IPS DF 19.7 (cell line): Measurements from ENCODE around the gene DEPDC7.
"Not testable (repeated sequence)": the region's sequence is repeated elsewhere in the genome, so short reads cannot be mapped to it uniquely, and the experiment has no call there.

Experiments used
- DNase-seq: peaks from one replicate; pipeline ENCODE4 v3.0.0-alpha.2; 2013; ENCODE audit warnings: low read depth, low spot score

The DEPDC7 gene

GRCh38 chr11:33015621-33016551 is at the start of gene DEPDC7:
Gene DEPDC7, plus strand, starts transcription at chr11:33015878. Its CDS starts 78 bp downstream, at chr11:33015956.
- no peak for DNase-seq

GRCh38 chr11:32968541-32968940 is 47.1 kb upstream of the DEPDC7 start:
- no peak for DNase-seq

GRCh38 chr11:32972233-32972632 is 43.4 kb upstream of the DEPDC7 start:
- DNase-seq, result not testable (repeated sequence)

DNA sequence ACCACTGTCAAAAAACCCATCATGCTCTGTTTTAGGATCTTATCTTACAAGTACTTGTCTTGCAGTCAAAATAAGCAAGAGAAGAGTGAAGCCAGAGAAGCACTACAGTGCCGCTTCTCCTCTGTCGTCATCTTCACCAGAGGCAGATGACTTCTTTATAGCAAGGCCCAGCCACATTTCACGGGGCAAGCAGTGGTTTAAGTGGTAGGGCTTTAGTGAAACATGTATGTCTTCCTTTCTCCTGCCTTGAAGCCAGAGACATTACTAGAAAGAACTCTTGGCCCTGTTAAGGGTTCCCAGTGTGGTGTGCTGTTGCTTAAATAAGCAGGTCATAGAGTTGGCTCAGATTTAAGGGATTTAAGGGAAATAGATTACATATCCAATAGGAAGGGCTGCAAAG is 42.9 kb upstream of the DEPDC7 start:
- no peak for DNase-seq

GRCh38 chr11:32982626-32983025 is 33.1 kb upstream of the DEPDC7 start:
- no peak for DNase-seq

GRCh38 chr11:32983506-32983905 is 32.2 kb upstream of the DEPDC7 start:
- no peak for DNase-seq

- DNase-seq, result no peak
Observed at GRCh38 chr11:32985600-32985999, 30.1 kb upstream of the DEPDC7 start.

DNA sequence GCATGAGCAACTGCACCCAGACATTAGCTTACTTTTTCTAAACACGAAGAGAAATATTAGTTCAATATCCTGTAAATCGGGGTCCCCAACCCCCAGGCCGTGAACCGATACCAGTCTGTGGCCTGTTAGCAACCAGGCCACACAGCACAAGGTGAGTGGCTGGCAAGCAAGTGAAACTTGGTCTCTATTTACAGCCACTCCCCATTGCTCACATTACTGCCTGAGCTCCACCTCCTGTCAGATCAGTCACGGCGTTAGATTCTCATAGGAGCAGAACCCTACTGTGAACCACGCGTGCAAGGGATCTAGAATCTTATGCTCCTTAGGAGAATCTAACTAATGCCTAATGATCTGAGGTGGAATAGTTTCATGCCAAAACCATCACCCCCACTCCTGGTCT is 27.8 kb upstream of the DEPDC7 start:
- DNase-seq, result no peak

- DNase-seq, result no peak
Observed at GRCh38 chr11:32990481-32990880, 25.2 kb upstream of the DEPDC7 start.

- DNase-seq, result no peak
Observed at GRCh38 chr11:32991427-32991826, 24.3 kb upstream of the DEPDC7 start.

DNA sequence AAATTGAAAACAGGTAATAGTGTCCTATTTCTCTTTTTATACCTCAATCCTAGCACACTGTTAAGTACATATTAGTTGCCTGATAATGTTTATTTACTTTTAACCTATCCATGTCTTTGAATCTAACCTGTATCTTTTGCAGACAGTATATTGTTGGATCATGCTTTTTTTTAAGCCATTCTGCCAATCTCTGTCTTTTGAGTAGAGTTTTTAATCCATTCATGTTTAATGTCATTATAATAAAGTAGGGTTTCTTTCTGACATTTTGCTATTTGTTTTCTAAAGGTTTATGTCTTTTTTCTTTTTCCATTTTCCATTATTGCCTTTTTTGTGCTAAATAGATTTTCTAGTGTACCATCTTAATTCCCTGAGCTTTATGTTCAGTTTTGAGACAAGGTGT is 23.8 kb upstream of the DEPDC7 start:
- DNase-seq, result no peak

DNA sequence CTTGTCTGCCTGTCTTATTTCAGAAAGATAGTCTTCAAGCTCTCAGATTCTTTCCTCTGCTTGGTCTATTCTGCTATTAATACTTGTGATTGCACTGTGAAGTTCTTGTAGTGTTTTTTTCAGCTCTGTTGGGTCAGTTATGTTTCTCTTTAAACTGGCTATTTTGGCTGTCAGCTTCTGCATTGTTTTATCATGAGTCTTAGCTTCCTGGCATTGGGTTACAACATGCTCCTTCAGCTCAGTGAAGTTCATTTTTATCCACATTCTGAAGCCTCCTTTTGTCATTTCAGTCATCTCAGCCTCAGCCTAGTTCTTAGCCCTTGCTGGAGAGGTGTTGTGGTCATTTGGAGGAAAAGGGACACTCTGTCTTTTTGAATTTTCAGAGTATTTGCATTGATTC is 15.5 kb upstream of the DEPDC7 start:
- DNase-seq, result no peak

- DNase-seq, result no peak
Observed at GRCh38 chr11:33001281-33001680, 14.4 kb upstream of the DEPDC7 start.

DNA sequence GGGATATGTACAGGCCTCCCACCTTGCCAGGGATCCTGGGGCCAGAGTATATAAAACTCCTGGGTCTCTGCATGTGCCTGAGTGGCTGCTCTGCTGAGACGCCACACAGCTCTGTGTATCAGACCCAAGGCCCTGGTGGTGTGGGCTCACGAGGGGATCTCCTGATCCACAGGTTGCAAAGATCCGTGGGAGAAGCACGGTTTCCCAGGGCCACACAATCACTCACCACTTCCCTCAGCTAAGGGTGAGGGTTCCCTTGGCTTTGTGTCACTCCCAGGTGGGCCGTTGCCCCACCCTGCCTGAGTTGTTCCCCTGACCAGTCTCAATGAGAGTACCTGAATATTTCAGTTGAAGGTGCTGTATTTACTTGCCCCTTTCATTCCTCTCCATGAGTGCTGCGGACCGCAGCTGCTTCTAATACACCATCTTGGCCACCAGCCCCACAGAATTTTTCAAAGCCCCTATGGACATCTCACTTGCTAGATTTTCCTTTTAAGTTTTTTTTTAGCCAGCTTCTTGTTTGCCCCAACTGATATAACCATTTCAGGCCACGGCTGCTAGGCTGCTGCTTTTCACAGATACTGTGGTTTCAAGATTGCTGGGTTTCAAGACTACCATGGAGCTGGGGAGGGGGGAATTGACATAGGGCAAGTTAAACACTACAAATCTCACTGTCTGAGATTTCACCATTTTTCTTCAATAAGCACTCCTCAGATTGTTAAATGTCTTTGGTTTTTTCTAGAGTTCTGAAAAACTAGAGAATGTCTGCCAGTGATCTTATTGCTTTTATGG is 13.7 kb upstream of the DEPDC7 start:
- DNase-seq, result no peak

GRCh38 chr11:33005175-33005574 is 10.5 kb upstream of the DEPDC7 start:
- DNase-seq, result no peak

- DNase-seq, result no peak
Observed at GRCh38 chr11:33006010-33006409, 9.7 kb upstream of the DEPDC7 start.

- DNase-seq, result no peak
Observed at GRCh38 chr11:33013755-33014154, 1.9 kb upstream of the DEPDC7 start.

DNA sequence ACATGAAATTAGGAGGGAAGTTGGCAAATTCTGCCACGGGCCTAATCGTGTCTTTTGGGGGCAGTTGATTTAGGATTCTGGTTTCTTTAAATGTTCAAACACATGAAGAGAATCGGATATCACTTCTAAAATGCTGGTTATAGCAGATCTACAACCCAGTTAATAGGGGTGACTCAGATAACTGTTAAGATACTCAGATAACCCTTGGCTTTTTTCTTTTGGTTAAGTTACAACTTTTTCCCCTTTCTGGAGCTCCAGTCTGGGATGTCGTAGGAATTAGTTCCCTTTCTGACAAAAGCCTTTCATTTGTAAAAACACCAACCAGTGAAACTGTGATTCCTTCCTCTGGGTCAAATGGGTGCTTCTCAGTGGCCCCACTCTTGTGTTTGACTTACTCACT is 976 bp downstream of the DEPDC7 start:
- no peak for DNase-seq

- no peak for DNase-seq
Observed at GRCh38 chr11:33017478-33017877, 1.8 kb downstream of the DEPDC7 start.

GRCh38 chr11:33017965-33018364 is 2.3 kb downstream of the DEPDC7 start:
- DNase-seq, result no peak

GRCh38 chr11:33018840-33019239 is 3.2 kb downstream of the DEPDC7 start:
- DNase-seq, result no peak

DNA sequence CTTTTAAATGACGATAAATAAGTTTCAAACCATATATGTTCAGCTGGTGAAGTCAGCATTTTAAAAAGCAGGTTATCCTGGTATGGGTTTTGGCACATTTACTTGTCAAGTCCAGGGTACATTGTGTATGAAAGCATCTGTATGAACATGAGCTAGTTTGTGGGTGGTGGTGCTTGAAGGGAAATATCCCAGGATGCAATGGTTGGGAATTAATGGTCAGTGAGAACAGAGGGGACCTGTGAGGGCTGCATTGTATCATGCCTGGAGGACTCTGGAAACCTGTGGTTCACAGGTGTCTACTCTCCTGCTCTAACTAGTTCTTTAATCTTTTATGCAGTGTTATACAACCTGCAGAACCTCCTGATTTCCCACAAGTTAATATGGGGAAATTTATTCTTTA is 5.8 kb downstream of the DEPDC7 start:
- DNase-seq, result no peak

DNA sequence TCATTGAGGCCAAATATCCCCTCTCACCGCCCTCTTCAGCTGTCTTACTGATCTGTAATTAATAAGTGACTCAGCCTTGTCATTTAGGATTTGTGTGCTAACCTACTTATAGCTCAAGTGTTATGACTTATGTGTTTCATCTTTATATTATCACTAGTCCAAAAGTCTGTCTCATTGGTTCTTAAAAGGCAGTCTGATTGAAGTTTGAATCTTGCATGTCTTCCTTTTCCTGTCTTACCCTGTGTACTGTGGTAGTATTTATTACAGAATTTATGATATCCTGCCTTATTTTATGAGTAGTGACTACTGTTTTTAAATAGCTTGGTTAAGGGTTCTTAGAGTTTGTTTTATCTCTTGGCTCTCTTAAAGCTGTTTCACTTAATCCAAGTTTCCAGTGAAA is 6.3 kb downstream of the DEPDC7 start:
- DNase-seq, result no peak
